GM23248 (cell line): Measurements from ENCODE around the gene GRIPAP1.

Experiments used
- EZH2 ChIP-seq: fragments of 200-600 bp; sonication (generic); IDR thresholded peaks from 2 replicates; pipeline ENCODE4 v1.6.1; 2018; ENCODE audit warnings: antibody characterized with exemption, mild to moderate bottlenecking; ENCODE audit not compliant: insufficient read depth, poor library complexity, severe bottlenecking
- EZH2phosphoT487 ChIP-seq: fragments of 200-600 bp; sonication (generic); IDR thresholded peaks from 2 replicates; pipeline ENCODE4 v1.6.1; 2018; ENCODE audit warnings: antibody characterized with exemption, moderate library complexity, mild to moderate bottlenecking, low read depth; ENCODE audit not compliant: insufficient read depth

- TF ChIP-seq EZH2 (no peak), EZH2phosphoT487 (no peak)
Observed at GRCh38 chrX:48971249-48972219, 30.5 kb downstream of the GRIPAP1 start, which contains the start of gene KCND1.
